Measurements from ENCODE around the gene CXCL1.

- no peak for TF ChIP-seq EP300 (IDR thresholded peaks at IDR 0.05)
- no peak for TF ChIP-seq POLR2AphosphoS5 (IDR thresholded peaks at IDR 0.05)
- no peak for TF ChIP-seq CTCF (IDR thresholded peaks at IDR 0.05)
- TF ChIP-seq POLR2A (IDR thresholded peaks at IDR 0.05; ENCODE audit: low read depth) = no peak
These were observed 32.9 kb downstream of the CXCL1 start for GRCh38 chr4:73902038-73902637.

All from esophagus muscularis mucosa (tissue), 4 donors.